ENCODE measurements around the gene TEX2.
"Not testable (repeated sequence)": the region's sequence is repeated elsewhere in the genome, so short reads cannot be mapped to it uniquely, and the experiment has no call there.

The TEX2 gene

GRCh38 chr17:64134216-64134970 is 128.7 kb downstream of the TEX2 start:
- no peak for DNase-seq

DNA sequence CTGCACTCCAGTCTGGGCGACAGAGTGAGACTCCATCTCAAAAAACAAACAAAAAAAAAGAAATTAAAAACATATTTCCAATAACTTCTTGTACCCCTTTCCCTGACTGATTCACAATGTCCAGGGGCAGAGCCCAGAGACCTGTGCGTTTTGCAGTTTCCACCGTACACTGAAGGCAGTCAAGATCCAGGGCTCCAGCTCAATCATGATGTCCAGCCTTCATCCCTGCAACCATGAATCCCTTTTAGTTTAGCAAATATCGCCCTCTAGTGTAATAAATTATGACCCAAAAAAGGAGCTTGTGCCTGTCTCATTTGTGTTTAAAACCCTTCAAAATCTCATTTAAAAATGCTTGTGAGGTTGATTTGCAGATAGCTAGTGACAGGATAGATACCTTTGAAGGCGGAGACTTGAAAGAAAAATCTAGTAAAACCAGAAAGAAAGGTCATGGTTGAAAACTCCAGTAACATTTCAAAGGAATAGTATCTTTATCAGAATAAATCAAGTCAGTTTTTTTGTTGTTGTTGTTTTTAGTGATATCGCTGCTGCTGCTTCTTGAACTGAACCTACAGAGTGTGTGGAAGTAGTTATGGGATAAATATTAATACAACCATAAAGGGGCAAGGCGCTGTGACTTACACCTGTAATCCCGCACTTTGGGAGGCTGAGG is 129.4 kb downstream of the TEX2 start:
- no peak for DNase-seq

DNA sequence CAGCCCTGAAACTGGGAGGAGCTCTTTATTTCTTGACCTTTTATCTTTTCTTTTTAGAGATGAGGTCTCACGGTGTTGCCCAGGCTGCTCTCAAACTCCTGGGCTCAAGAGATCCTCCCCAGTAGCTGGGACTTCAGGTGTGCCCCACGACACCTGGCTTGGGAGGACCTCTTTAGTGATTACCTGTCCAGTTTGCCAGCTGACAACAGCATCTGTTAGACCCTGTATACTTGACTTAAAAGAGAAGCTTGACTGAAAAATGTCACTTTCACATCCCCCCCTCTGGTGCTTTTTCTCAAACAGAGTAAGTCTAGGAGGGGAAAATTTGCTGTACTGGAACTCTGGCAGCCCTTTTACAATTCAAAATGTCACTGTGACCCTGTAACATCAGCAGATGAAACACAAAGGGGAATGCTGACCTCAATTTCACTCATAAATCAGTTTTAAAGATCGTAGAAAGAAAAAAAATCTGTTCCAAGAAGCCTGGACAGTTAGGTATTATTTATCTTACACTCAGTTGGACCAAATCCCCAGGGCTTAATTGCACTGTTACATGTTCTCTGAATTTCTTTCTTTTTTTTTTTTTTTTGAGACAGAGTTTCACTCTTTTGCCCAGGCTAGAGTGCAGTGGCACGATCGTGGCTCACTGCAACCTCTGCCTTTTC is 131.3 kb downstream of the TEX2 start:
- DNase-seq = no peak

GRCh38 chr17:64130559-64131001 is 132.5 kb downstream of the TEX2 start:
- peak; percentile 87 for DNase-seq

- peak; percentile 96 for DNase-seq
Observed at GRCh38 chr17:64129765-64130558, 133.1 kb downstream of the TEX2 start, which contains the start of gene ERN1. Gene ERN1 (minus strand): TSS chr17:64130144. CDS start chr17:64130029, 115 bp downstream.

GRCh38 chr17:64129515-64129764 is 133.6 kb downstream of the TEX2 start:
- no peak for DNase-seq

DNA sequence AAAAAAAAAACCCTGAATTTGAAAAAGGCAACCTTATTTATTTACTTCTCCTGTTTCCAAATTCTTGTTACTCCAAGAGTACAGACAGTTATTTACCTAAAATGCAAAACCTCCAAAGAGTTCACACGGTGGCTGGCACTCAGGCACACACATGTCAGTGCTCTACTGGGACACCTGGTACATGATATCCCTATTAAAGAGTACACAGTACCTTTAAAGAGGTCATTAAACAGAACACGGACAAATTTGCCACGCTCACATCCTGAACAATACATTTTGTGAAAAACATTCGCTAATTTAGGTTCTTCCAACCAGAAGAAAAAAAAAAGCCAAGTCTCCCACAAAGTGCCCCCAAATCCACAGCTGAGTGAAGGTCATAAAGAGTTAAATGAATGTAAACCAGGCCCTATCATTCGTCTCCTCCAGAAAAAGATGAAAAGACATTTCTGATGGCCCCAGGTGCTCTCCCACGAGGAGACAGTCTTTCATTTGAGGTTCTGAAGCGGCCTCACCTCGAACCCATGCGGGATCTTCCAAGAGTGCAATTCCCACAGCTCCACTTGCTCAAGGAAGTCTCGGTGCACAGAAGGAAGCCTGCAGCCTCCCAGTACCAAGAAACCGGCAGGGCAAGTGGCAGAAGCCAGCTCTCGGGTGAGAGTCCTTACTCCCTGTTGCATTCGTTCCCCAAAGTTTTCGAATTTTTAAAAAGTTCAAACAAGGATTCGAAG is 134.1 kb downstream of the TEX2 start:
- peak; percentile 71 for DNase-seq

- DNase-seq = no peak
Observed at GRCh38 chr17:64126918-64127317, 136.1 kb downstream of the TEX2 start.

DNA sequence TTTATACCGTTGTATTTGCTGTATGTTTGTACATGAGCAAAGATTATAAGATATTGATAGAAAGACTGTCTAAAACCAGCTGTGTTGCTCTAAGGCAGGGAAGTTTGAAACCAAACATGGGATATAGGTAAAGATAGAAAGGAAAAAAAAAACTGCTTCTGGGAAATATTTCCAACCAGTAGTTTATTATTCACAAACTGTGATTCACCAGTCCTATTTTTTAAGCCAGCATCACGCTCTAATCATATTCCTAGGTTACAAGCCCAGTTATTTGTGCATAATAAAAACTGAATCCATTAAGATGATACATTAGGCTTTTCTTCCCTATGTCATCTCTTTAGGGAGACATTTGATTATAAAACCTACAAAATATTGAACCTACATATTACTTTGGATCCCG is 137.1 kb downstream of the TEX2 start:
- no peak for DNase-seq

- DNase-seq = no peak
Observed at GRCh38 chr17:64124609-64125008, 138.5 kb downstream of the TEX2 start.

GRCh38 chr17:64123114-64123513 is 139.9 kb downstream of the TEX2 start:
- DNase-seq = no peak

DNA sequence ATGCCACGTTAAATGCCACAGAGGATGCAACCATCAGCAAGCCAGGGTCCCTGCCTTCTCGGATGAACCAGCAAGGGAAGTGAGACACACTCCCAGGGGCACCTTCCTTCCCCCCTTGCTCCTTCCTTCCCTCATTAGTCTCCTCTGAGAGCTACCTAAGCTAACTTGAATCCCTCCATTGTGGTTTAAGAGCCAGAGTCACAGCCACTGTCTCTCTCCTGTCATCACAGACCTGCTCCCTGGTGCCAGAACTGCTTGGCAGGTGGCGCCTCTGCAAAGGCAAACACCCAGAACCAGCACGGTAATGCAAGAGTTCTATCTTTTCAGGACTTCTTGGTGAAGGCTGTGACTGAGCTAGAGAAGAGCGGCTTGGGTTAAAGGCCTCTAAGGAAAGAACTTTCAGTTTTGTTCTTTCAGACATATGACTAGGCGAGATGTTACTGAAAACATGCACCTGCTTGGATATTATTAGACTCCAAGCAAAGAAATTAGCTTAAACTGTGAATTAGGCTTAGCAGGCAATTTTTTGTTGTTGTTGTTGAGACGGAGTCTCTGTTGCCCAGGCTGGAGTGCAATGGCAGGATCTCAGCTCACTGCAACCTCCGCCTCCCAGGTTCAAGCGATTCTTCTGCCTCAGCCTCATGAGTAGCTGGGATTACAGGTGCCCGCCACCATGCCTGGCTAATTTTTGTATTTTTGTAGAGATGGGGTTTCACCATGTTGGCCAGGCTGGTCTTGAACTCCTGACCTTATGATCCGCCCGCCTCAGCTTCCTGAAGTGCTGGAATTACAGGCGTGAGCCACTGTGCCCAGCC is 141.9 kb downstream of the TEX2 start:
- DNase-seq = not testable (repeated sequence)

GRCh38 chr17:64120159-64120810 is 142.8 kb downstream of the TEX2 start:
- DNase-seq = no peak

- no peak for DNase-seq
Observed at GRCh38 chr17:64117981-64118979, 144.8 kb downstream of the TEX2 start.

DNA sequence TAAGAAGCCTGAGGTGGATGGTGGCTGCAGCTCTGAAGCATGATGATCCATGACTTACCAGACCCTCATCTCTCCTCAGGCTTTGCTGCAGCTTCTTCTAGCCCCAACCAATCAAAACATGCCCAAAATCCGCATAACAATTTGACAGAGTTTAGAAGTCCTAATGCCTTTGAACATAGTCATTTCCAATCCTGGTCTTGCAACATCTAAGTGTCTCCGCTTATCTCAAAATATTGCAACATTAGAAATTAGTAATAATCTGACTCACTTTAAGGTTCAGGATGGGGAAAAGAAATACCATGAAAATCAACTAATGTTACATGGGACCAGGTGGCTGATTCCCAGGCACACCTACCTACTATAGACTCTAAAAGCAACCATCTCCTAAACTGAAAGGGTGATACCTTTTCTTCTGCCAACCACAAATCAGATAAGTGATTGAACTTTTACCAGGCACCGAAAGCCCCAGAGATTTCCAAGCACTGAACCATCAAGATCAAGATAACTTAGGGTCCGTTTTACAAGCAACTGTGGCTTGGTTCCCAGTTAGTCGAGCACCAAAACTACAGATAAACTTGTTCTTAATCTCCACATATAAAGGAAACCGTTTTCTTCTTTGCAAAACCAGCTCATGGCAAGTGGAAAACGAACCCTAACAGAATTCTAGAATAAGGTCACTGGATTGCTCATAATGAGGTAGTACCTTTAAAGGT is 147.1 kb downstream of the TEX2 start:
- no peak for DNase-seq

DNA sequence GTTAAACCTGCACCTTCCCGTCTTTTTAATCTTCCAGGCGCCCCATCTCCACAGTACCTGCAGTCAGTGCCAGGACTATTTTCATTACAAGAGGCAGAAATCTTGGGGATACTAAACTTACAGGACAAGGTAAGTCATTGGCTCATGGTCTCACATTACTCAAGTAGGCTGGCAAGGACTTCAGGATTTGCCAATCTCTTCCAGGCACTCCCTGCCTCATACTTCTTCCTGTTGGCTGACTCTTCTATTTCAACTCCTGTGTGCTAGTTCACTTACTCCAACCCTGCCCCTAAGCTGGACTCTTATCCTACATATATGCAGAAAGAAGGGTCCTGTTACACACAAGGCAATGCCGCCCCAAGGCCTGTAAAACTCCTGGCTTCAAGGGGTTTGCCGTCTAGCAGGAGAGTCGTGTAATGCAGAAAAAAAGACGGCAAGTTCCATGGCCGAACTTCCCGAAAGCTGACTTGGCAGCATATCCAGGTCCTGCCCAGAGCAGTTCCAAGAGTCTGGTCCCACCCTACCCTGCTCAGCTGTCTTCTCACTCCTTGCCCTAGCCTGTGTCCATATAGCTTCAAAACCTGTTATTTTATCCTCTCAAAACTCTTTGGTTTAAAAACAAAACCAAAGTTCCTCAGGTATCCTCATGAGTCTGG is 147.9 kb downstream of the TEX2 start:
- no peak for DNase-seq

DNA sequence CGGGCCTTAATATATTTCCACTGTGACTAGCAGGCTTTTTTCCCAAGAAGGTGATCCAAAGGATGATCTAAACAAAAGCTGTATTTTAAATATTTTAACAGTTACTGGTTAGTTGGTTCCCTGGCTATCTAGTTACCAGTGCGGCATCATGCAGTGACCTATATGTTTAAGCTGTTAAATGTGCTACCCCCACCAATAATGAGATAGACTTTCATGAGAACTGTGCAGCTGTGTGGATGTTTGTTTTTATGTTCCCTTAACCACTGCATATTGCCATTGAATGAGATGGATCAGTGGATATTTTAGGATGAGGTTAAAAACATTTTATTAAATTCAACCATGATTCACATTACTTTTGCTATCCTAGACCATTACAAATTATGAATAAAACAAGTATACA is 150.1 kb downstream of the TEX2 start:
- no peak for DNase-seq

GRCh38 chr17:64111831-64112230 is 151.2 kb downstream of the TEX2 start:
- DNase-seq = no peak

Data from activated effector memory CD4-positive, alpha-beta T cell treated with anti-CD3 and anti-CD28 coated beads, Interleukin-2, amount 50 U/mL, for 16 hours (primary cell).